ENCODE measurements around the gene BDNF.
"Not testable (repeated sequence)": the region's sequence is repeated elsewhere in the genome, so short reads cannot be mapped to it uniquely, and the experiment has no call there.

BDNF gene

GRCh38 chr11:27663326-27663725, 36.9 kb downstream of the BDNF start:
- DNase-seq, result no peak

DNA sequence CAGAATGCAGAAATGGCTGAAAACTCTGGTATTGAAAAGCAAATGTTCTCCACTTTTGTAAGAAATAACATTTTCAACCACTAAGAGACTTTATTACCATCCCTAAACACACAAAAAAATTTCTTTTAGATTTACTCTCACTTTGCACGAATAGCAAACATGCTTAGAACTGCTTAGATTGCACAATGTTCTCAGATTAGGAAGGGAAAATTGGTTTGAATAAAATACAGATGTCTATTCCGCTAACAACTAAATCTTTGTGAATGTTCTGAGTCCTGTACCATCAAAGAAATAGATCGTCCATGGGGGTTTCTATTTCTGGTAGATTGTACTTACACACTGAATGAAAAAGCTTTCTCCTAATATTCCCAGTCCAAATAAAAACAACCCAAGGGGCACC, 40.1 kb downstream of the BDNF start:
- DNase-seq, result no peak

DNA sequence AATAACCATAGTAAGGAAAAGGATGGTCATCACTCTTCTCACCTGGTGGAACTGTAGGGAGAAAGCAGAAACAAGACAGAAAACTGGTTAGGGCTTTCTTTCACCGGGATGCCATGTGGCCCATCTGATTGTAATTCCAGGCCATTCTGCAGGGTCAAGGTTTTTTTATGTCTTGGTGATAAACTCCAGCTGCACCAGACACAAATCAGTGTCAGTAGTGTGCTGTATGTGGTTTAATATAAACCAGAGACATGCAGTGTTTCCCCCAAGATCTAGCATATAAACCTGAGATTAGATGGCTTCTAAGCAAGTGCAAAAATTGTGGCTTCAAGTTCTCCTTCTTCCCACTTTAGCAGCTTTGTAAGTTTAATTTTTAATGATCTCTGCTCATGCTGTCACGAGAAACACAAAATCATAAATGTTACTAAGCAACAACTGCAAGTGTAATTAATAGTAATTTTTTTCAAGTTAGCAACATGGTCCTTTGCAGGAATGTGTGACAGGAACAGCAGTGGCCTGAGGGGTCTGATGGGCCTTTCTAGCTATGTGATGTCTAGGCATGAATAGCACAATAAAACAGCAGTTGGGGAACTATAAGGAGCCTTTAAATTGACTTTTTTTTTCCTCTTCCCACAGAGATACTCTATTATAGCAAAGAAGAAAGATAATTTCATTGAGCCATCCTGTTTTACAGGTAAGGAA, 41.6 kb downstream of the BDNF start:
- DNase-seq, result no peak

DNA sequence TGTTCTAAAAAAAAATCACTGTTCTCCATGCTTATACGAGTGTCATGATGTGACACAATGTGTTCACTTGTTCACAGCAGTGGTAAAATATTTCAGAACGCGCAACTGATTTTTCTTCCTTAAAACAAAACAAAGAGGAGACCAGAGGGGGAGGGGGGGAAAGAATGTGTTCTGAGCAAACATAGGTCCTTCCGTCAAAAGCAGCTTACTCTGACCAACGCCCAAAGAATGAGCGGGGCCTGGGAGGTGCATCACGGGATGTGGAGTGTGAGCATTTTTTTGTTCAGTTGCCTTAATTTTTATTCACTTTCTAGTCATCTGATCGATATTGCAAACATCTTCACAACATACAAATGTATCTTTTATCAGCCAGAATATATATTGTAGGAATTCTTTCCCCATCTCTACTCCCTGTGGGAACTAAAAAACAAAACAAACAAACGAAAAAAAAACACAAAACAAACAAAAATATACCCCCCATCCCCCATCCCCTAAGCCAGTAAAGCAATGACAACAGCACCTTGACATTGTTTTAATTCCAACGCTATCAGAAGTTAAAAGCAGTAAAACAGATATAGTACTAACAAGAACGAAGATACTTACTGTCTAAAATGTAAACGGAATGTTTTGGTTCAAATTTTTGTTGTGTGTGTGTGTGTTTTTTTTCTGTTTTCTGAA, 43.3 kb downstream of the BDNF start:
- DNase-seq, result no peak

DNA sequence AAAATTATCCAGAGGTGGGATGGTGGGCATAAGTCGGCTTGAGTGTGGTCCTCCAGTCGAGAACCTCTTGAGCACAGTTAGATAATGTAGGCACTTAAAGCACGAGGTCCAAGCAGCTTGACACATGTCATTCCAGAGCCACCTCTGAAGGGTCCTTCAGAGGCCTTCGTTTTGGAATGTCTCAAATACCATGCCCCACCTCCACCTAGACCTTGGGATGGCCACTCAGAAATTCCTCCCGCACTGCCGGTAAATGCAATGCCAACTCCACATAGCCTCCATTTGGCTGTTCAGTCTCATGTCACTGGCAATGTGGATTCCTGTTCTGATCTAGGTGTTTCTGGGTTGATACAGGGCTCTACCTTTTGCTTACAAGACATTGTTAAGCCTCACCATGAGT, 43.9 kb downstream of the BDNF start:
- DNase-seq, result no peak

GRCh38 chr11:27653990-27654758, 46.1 kb downstream of the BDNF start:
- DNase-seq, result no peak

GRCh38 chr11:27651711-27652110, 48.5 kb downstream of the BDNF start:
- no peak for DNase-seq

DNA sequence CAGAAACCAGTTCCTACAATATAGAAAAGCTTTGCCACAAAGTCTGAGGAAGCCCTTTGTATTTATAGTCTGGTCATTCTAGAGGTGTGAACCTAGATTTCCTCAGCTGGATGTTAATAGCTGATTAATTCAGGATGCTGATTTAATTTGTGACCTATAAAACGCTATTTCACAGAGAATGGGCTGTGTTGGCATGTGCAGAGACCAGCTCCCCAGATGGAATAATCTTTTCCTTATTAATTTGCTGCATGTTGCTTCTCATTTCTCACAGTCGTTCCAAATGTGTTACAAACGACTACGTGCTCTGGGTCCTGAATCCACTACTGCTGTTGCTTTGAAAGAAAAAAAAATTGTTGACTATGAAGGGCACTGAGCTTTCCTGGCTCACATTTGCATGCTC, 49.3 kb downstream of the BDNF start:
- no peak for DNase-seq

- DNase-seq, result no peak
Observed at GRCh38 chr11:27649800-27650199, 50.5 kb downstream of the BDNF start.

DNA sequence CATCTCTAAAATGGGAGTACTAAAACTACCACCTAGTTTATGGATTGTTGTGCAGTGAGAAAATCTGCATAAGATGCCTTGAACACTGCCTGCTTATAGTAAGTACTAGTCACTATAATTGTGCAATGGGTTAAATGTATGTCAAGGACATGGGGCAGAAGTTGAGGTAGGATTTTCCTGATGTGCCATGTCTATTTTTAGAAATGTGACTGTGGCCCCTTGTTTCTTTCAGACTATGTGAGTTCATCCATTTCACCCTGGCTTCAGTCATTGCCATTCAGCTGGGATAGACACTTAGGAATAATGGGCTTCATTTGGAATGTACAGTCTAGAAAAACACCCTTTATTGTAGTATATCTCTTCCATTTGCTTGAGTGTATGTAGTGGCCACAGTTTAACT, 51.4 kb downstream of the BDNF start:
- no peak for DNase-seq

DNA sequence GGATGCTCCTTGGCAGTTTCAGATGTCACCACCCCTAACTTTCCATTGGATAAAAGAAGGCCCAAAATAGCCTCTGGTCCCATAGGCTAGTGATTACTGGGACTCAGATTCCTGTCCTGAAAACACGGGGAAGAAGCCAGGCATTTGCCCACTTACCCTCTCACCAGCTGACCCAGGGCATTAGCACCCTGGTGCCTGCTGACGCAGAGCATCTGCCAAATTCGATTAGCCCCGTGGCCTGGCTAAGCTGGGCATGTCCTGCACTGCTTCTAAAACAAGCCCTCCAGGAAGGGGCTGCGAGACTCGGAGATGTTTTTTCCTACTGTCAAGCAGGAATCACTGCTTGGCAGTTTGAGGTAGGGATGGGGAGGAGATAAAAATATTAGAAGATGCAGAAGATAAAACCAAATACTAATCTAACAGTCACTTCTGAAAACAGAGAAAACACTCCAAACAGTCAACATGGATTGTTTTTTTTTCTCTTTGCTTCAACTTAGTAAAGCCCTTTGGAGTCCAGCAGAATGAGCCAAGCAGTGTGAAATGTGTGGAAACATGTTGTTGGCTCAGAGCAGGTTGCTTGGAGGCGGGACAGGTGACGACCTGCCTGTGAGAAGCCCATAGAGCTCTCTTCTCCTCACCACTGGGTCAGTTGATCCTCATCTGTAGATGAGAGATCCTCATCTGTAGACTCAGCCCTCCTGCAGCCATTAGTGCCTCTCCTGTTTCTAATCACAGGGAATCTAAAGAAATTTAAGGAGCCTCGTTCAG, 54.0 kb downstream of the BDNF start:
- no peak for DNase-seq

DNA sequence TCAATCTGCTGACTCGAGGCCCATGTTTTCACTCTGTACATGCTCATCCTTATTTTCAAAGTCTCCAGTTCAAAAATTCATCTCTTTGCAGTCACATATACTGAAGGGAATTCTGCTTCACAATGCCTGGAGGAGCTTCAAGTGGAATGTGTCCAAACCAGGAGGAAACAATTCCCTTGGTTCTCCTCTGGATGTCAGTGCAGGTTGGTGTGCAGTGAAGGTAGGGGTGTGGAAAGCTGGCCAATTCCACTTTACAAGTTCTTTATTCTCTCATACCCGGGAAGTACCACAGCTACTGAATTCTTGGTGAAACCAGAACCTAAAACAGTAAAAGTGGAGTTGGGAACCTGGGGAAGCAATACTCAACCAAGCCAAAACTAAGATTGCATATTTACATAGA, 57.3 kb downstream of the BDNF start:
- no peak for DNase-seq

- DNase-seq, result no peak
Observed at GRCh38 chr11:27640954-27641353, 59.3 kb downstream of the BDNF start.

- DNase-seq, result no peak
Observed at GRCh38 chr11:27635567-27636037, 64.7 kb downstream of the BDNF start.

GRCh38 chr11:27634776-27635175, 65.5 kb downstream of the BDNF start:
- DNase-seq, result not testable (repeated sequence)

DNA sequence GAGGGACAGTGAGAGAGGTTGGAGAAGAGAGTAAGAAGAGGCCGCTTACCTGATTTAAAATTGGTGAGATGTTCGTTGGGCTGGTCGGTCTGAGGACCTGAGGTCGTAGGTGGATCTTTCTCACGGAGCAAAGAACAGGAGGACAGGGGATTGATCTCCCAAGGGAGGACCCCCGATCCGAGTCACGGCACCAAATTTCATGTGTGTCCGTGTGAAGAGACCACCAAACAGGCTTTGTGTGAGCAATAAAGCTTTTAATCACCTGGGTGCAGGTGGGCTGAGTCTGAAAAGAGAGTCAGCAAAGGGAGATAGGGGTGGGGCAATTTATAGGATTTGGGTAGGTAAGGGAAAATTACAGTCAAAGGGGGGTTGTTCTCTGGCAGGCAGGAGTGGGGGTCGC, 66.0 kb downstream of the BDNF start:
- DNase-seq, result not testable (repeated sequence)

GRCh38 chr11:27629023-27629422, 71.2 kb downstream of the BDNF start:
- DNase-seq, result not testable (repeated sequence)

- DNase-seq, result no peak
Observed at GRCh38 chr11:27627979-27628378, 72.3 kb downstream of the BDNF start.

- DNase-seq, result no peak
Observed at GRCh38 chr11:27626938-27627586, 73.2 kb downstream of the BDNF start.

- DNase-seq, result no peak
Observed at GRCh38 chr11:27626269-27626937, 73.9 kb downstream of the BDNF start.

GRCh38 chr11:27625347-27625912, 74.8 kb downstream of the BDNF start:
- DNase-seq, result no peak

Data from activated effector memory CD4-positive, alpha-beta T cell treated with anti-CD3 and anti-CD28 coated beads, Interleukin-2, amount 50 U/mL, for 16 hours (primary cell).